ENCODE data around the gene TPSB2. TPM values are rescaled to one million over a fixed set of nuclear protein-coding genes. Genes with fewer than 3 reads are reported as not detected.
"Not testable (repeated sequence)": the region's sequence is repeated elsewhere in the genome, so short reads cannot be mapped to it uniquely, and the experiment has no call there.

Gene TPSB2
- polyA plus RNA-seq, 3 donors, result not detected

DNA sequence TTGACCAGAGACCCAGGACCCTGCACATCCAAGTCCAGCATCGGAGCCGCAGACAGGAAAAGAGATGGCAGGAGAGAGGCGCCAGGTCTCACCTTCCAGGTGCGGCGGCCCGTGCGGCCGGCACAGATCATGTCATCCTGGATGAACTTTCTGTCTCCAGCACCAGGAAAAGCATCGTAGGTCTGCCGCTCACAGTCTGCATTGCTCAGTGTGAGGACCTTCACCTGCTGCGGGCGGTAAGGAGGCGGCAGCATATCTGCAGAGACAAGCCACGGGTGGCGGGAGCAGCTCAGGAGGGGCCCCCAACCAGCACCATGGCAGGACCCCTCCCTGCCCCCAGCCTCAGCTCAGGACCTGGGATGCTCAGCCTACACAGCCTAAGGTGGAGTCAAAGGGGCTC, 43.8 kb upstream of the TPSB2 start:
- Histone ChIP-seq H3K79me2 (ENCODE audit: insufficient read depth, low read length) (no peaks in the 10 kb centered on the region), H3K27me3 (ENCODE audit: control insufficient read depth in 2 of 2, insufficient read depth in 2 of 2, low read length in 2 of 2) (no peaks in the 10 kb centered on the region), H3K4me3 (replicated peaks in 1 of 3; ENCODE audit: low read depth in 2 of 3, low read length in 3 of 3) (no peak overlapping the region), H3K9me3 (replicated peaks in 1 of 2; ENCODE audit: control insufficient read depth in 1 of 2, insufficient read depth in 1 of 2, low read length in 2 of 2) (no peaks in the 10 kb centered on the region), H3K27ac (ENCODE audit: low read depth in 1 of 2, low read length in 2 of 2) (no peak overlapping the region), H3K4me1 (ENCODE audit: control insufficient read depth in 1 of 2, insufficient read depth in 2 of 2, low read length in 2 of 2) (no peaks in the 10 kb centered on the region), H4K20me1 (ENCODE audit: insufficient read depth, low read length) (no peaks in the 10 kb centered on the region), H3K36me3 (replicated peaks in 1 of 2; ENCODE audit: control insufficient read depth in 1 of 2, insufficient read depth in 2 of 2, low read length in 2 of 2) (no peaks in the 10 kb centered on the region), H2AFZ (ENCODE audit: insufficient read depth, low read depth, low read length, poor library complexity, severe bottlenecking) (no peak overlapping the region), H3K9ac (ENCODE audit: insufficient read depth, low read length, poor library complexity, severe bottlenecking) (no peak overlapping the region), H3K4me2 (replicated peaks; ENCODE audit: extremely low read depth, low read length, poor library complexity, severe bottlenecking) (no peak overlapping the region)
- H3K27me3 Mint-ChIP-seq (ENCODE audit: low read depth in 3 of 3), result peaks cover 18 to 33% (median 23%) of the 10 kb centered on the region in 3 donors
- intact Hi-C loops (cut with micrococcal nuclease), result no loop called here
- no peak for DNase-seq
- 99% methylated on average over 13 of the region's 15 CpGs for WGBS (ENCODE audit: insufficient coverage)
- no peak for TF ChIP-seq CTCF (IDR thresholded peaks at IDR 0.05)
- H3K4me3 Mint-ChIP-seq, result no peak overlapping the region
- peaks cover 0 to 10% (median 3%) of the 10 kb centered on the region in 7 donors for H3K9me3 Mint-ChIP-seq
- H3K27ac Mint-ChIP-seq, result no peak overlapping the region
- H3K4me1 Mint-ChIP-seq, result no peaks in the 10 kb centered on the region
- no peaks in the 10 kb centered on the region for H3K36me3 Mint-ChIP-seq

- H3K9me3 ChIP-seq (replicated peaks in 1 of 2; ENCODE audit: control insufficient read depth in 1 of 2, insufficient read depth in 1 of 2, low read length in 2 of 2), result no peaks in the 10 kb centered on the region
- no peaks in the 10 kb centered on the region for H3K79me2 ChIP-seq (ENCODE audit: insufficient read depth, low read length)
- H3K4me3 Mint-ChIP-seq, result no peak overlapping the region
- no peak overlapping the region for H3K27ac ChIP-seq (ENCODE audit: low read depth in 1 of 2, low read length in 2 of 2)
- H3K27me3 Mint-ChIP-seq (ENCODE audit: low read depth in 3 of 3), result peaks cover 8 to 22% (median 13%) of the 10 kb centered on the region in 3 donors
- intact Hi-C loops (cut with micrococcal nuclease), result no loop called here
- H3K36me3 Mint-ChIP-seq, result no peaks in the 10 kb centered on the region
- no peak overlapping the region for H3K4me3 ChIP-seq (replicated peaks in 1 of 3; ENCODE audit: low read depth in 2 of 3, low read length in 3 of 3)
- no peaks in the 10 kb centered on the region for H3K36me3 ChIP-seq (replicated peaks in 1 of 2; ENCODE audit: control insufficient read depth in 1 of 2, insufficient read depth in 2 of 2, low read length in 2 of 2)
- no peak overlapping the region for H3K4me2 ChIP-seq (replicated peaks; ENCODE audit: extremely low read depth, low read length, poor library complexity, severe bottlenecking)
- H3K27me3 ChIP-seq (ENCODE audit: control insufficient read depth in 2 of 2, insufficient read depth in 2 of 2, low read length in 2 of 2), result no peaks in the 10 kb centered on the region
- WGBS (ENCODE audit: insufficient coverage), result 87% methylated on average over 9 of the region's 9 CpGs
- H3K4me1 ChIP-seq (ENCODE audit: control insufficient read depth in 1 of 2, insufficient read depth in 2 of 2, low read length in 2 of 2), result no peaks in the 10 kb centered on the region
- H2AFZ ChIP-seq (ENCODE audit: insufficient read depth, low read depth, low read length, poor library complexity, severe bottlenecking), result no peak overlapping the region
- H3K27ac Mint-ChIP-seq, result no peak overlapping the region
- no peaks in the 10 kb centered on the region for H3K4me1 Mint-ChIP-seq
- TF ChIP-seq CTCF (IDR thresholded peaks at IDR 0.05), result no peak
- H3K9me3 Mint-ChIP-seq, result peaks cover 0 to 10% (median 3%) of the 10 kb centered on the region in 7 donors
- H4K20me1 ChIP-seq (ENCODE audit: insufficient read depth, low read length), result no peaks in the 10 kb centered on the region
- no peak for DNase-seq
- H3K9ac ChIP-seq (ENCODE audit: insufficient read depth, low read length, poor library complexity, severe bottlenecking), result no peak overlapping the region
Measured at GRCh38 chr16:1272453-1273198, 42.6 kb upstream of the TPSB2 start.

GRCh38 chr16:1271724-1272413, 41.9 kb upstream of the TPSB2 start:
- H3K9me3 ChIP-seq (replicated peaks in 1 of 2; ENCODE audit: control insufficient read depth in 1 of 2, insufficient read depth in 1 of 2, low read length in 2 of 2); H3K4me1 Mint-ChIP-seq; H3K9ac ChIP-seq (ENCODE audit: insufficient read depth, low read length, poor library complexity, severe bottlenecking); H3K27me3 ChIP-seq (ENCODE audit: control insufficient read depth in 2 of 2, insufficient read depth in 2 of 2, low read length in 2 of 2); H3K4me3 ChIP-seq (replicated peaks in 1 of 3; ENCODE audit: low read depth in 2 of 3, low read length in 3 of 3); H3K36me3 ChIP-seq (replicated peaks in 1 of 2; ENCODE audit: control insufficient read depth in 1 of 2, insufficient read depth in 2 of 2, low read length in 2 of 2); H3K36me3 Mint-ChIP-seq; DNase-seq; intact Hi-C loops (cut with micrococcal nuclease); H2AFZ ChIP-seq (ENCODE audit: insufficient read depth, low read depth, low read length, poor library complexity, severe bottlenecking); H3K4me1 ChIP-seq (ENCODE audit: control insufficient read depth in 1 of 2, insufficient read depth in 2 of 2, low read length in 2 of 2); H4K20me1 ChIP-seq (ENCODE audit: insufficient read depth, low read length); H3K4me3 Mint-ChIP-seq; H3K4me2 ChIP-seq (replicated peaks; ENCODE audit: extremely low read depth, low read length, poor library complexity, severe bottlenecking); H3K27ac Mint-ChIP-seq; H3K27ac ChIP-seq (ENCODE audit: low read depth in 1 of 2, low read length in 2 of 2); H3K79me2 ChIP-seq (ENCODE audit: insufficient read depth, low read length): not testable (repeated sequence)
- WGBS (ENCODE audit: insufficient coverage), result 39% methylated on average over 17 of the region's 19 CpGs
- Mint-ChIP-seq H3K27me3 (ENCODE audit: low read depth in 3 of 3) (peaks cover 7 to 17% (median 11%) of the 10 kb centered on the region in 3 donors), H3K9me3 (peaks cover 0 to 10% (median 4%) of the 10 kb centered on the region in 7 donors)
